Measurements from ENCODE around the gene WNT9A.

GRCh38 chr1:227916655-227917054 lies 31.1 kb downstream of the WNT9A start:
- TF ChIP-seq REST (IDR thresholded peaks at IDR 0.05; ENCODE audit: insufficient replicate concordance, low read depth) (no peak), CTCF (IDR thresholded peaks at IDR 0.05; ENCODE audit: insufficient read depth, low read length) (no peak), POLR2AphosphoS5 (IDR thresholded peaks at IDR 0.05; ENCODE audit: low read depth) (no peak), GABPA (IDR thresholded peaks at IDR 0.05; ENCODE audit: low read depth) (no peak)
